Measurements from ENCODE around the gene MAP3K5. TPM values are rescaled to one million over a fixed set of nuclear protein-coding genes. Genes with fewer than 3 reads are reported as not detected.

The MAP3K5 gene, protein sequence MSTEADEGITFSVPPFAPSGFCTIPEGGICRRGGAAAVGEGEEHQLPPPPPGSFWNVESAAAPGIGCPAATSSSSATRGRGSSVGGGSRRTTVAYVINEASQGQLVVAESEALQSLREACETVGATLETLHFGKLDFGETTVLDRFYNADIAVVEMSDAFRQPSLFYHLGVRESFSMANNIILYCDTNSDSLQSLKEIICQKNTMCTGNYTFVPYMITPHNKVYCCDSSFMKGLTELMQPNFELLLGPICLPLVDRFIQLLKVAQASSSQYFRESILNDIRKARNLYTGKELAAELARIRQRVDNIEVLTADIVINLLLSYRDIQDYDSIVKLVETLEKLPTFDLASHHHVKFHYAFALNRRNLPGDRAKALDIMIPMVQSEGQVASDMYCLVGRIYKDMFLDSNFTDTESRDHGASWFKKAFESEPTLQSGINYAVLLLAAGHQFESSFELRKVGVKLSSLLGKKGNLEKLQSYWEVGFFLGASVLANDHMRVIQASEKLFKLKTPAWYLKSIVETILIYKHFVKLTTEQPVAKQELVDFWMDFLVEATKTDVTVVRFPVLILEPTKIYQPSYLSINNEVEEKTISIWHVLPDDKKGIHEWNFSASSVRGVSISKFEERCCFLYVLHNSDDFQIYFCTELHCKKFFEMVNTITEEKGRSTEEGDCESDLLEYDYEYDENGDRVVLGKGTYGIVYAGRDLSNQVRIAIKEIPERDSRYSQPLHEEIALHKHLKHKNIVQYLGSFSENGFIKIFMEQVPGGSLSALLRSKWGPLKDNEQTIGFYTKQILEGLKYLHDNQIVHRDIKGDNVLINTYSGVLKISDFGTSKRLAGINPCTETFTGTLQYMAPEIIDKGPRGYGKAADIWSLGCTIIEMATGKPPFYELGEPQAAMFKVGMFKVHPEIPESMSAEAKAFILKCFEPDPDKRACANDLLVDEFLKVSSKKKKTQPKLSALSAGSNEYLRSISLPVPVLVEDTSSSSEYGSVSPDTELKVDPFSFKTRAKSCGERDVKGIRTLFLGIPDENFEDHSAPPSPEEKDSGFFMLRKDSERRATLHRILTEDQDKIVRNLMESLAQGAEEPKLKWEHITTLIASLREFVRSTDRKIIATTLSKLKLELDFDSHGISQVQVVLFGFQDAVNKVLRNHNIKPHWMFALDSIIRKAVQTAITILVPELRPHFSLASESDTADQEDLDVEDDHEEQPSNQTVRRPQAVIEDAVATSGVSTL (N-terminal part only)
- total RNA-seq, result 10 to 100 TPM; 15.0 to 15.1 TPM

DNA sequence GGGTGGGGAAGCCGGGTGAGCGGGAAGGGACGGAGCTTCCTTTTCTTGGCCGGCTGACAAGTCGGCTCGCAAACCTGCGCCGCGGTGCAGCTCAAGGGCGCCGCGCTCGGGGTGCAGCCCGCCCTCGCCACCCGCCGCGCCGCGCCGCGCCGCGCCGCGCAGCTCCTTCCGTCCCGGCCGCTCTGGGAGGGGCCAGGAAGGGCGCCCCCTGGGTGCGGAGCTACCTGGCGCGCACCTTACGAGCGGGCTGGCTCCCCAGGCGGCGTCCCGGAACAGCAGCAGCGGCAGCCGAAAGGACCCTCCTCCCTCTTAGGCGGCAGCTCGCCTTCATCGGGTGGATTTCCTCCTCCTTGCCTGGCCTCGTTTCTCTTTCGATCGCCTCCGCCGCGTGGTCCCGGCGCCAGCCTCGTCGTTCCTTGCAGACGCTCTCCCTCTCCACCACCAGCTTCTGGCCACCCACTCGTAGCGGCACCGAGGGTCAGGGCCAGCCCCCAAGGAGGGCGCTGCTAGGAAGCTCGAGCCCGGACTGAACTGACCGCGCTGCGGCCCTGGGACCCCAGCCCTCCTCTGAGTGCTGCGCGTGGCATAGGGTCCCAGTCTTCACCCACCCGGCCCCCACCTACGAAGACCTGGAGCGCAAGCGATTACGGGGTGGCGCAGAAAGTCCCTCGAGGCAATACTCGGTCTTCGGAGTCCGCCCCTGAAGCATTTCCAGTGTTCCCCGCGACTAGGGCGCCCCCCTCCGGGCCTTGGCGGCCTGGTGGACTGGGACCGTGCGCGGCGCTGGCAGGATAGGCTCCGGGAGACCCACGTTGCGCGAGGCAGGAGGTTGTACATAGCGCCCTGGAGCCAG, at the start of gene MAP3K5:
MAP3K5 (minus strand) TSS at position 68 of the 853 bp plus-strand sequence. CDS start 320 bp downstream, outside the sequence.
- DNase-seq (peak; percentile 95), ATAC-seq (peak; percentile 86)
- POLR2A ChIA-PET, result interaction anchor here (0.6 to 3.4 kb wide), 24 partner anchors 9 to 503 kb away, joined by 3 to 43 read pairs (median 4); partner anchors contain the start of gene BCLAF1
- H3K27me3 Mint-ChIP-seq (ENCODE audit: low read depth), result no peaks in the 10 kb centered on the region
- peaks cover 23% of the 10 kb centered on the region for H3K36me3 Mint-ChIP-seq (ENCODE audit: low read depth)
- peak within 1 kb of the TSS; percentile 96 for H3K4me3 Mint-ChIP-seq
- peak within 1 kb of the TSS; percentile 97 for H3K27ac Mint-ChIP-seq
- CTCF ChIA-PET, result interaction anchor here (0.6 to 9.6 kb wide), 84 partner anchors 9 to 505 kb away, joined by 3 to 496 read pairs (median 6); partner anchors contain the start of genes BCLAF1, PEX7 and SLC35D3
- peaks cover 35% of the 10 kb centered on the region for H3K4me1 Mint-ChIP-seq (ENCODE audit: low read depth)
- H3K9me3 Mint-ChIP-seq (ENCODE audit: insufficient read depth), result no peaks in the 10 kb centered on the region

DNA sequence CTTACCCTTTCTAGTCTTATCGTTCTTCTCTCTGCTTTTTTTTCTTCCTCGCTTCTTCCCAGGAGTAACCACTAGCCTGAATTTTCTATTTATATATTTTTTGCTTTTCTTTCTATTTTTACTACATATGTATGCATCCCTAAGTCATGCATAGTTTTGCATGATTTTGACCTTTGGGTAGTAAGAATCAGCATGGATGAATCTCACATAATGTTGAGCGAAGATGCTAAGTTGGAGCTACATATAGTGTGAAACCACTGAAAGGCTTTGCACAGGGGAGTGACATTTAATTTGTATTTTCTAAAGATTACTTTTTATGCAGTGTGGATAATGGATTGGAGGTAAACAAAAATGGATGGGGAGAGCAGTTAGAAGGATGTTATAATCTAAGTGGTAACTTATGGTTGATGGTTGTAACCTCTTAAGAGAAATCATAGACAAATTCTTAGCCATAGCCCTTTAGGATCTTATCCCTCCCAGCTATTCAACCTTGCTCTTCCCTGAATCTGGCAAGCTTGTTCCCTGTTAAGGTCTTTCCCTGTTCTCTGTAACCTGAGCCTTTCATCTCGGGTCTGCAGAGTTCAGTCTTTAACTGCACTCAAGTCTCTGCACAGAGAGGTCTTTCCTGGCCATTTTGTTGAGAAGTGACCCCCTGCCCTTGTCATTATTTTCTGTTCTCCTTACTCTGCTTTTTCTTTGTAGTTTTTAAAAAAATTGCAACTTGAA, 48.2 kb upstream of the MAP3K5 start:
- DNase-seq (no peak), ATAC-seq (no peak)
- H3K27me3 Mint-ChIP-seq (ENCODE audit: low read depth), result no peaks in the 10 kb centered on the region
- H3K27ac Mint-ChIP-seq, result no peak overlapping the region
- no peak overlapping the region for H3K4me3 Mint-ChIP-seq
- CTCF ChIA-PET, result interaction anchor here (1.3 kb wide), 1 partner anchor 17 kb away, joined by 3 read pairs; no protein-coding TSS in a partner anchor
- no peaks in the 10 kb centered on the region for H3K36me3 Mint-ChIP-seq (ENCODE audit: low read depth)
- no peaks in the 10 kb centered on the region for H3K4me1 Mint-ChIP-seq (ENCODE audit: low read depth)
- POLR2A ChIA-PET, result interaction anchor here (0.8 kb wide), 1 partner anchor 31 kb away, joined by 3 read pairs; no protein-coding TSS in a partner anchor
- no peaks in the 10 kb centered on the region for H3K9me3 Mint-ChIP-seq (ENCODE audit: insufficient read depth)

DNA sequence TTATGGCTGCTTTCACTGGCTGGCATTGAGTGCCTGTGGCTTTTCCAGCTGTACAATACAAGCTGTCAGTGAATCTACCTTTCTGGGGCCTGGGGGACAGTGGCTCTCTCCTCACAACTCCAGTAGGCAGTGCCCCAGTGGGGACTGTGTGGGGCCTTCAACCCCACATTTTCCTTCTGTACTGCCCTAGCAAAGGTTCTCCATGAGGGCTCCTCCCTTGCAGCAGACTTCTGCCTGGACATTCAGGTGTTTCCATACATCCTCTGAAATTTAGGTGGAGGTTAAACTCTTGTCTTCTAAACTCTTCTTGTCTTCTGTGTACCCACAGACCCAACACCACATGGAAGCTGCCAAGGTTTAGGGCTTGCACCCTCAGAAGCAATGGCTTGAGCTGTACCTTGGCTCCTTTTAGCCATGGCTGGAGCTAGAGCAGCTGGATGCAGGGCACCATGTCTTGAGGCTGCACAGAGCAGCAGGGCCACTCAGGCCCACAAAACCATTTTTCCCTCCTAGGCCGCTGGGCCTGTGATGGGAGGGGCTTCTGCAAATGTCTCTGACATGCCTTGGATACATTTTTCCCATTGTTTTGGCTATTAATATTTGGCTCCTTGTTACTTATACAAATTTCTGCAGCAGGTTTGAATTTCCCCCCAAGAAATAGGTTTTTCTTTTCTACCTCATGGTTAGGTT, 39.7 kb upstream of the MAP3K5 start:
- DNase-seq (no peak), ATAC-seq (no peak)
- no peak overlapping the region for H3K27ac Mint-ChIP-seq
- H3K9me3 Mint-ChIP-seq (ENCODE audit: insufficient read depth), result peaks cover 22% of the 10 kb centered on the region
- POLR2A ChIA-PET, result no interaction called here
- peaks cover 6% of the 10 kb centered on the region for H3K4me1 Mint-ChIP-seq (ENCODE audit: low read depth)
- CTCF ChIA-PET, result interaction anchor here (1.4 kb wide), 1 partner anchor 22 kb away, joined by 3 read pairs; no protein-coding TSS in a partner anchor
- H3K36me3 Mint-ChIP-seq (ENCODE audit: low read depth), result peaks cover 37% of the 10 kb centered on the region
- H3K27me3 Mint-ChIP-seq (ENCODE audit: low read depth), result no peaks in the 10 kb centered on the region
- no peak overlapping the region for H3K4me3 Mint-ChIP-seq

DNA sequence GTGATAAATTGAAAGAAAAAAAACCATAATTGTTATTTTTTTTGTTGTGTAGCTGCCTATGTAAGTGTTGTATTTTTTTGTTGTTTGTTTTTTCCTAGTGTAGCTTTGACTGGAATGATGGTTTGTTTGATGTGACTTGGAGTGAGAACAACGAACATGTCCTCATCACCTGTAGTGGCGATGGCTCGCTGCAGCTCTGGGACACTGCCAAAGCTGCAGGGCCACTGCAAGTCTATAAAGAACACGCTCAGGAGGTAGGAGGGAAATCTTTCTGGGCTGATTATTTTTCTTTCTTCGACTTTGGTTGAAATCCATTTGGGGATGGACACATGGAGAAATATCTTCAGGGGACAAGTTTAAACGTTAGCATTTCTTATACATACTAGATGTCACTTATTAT, 33.9 kb upstream of the MAP3K5 start:
- H3K4me3 Mint-ChIP-seq, result no peak overlapping the region
- H3K9me3 Mint-ChIP-seq (ENCODE audit: insufficient read depth), result peaks cover 9% of the 10 kb centered on the region
- H3K4me1 Mint-ChIP-seq (ENCODE audit: low read depth), result peaks cover 19% of the 10 kb centered on the region
- ATAC-seq (no peak), DNase-seq (no peak)
- H3K27ac Mint-ChIP-seq, result no peak overlapping the region
- peaks cover 23% of the 10 kb centered on the region for H3K36me3 Mint-ChIP-seq (ENCODE audit: low read depth)
- no peaks in the 10 kb centered on the region for H3K27me3 Mint-ChIP-seq (ENCODE audit: low read depth)
- CTCF ChIA-PET, result no interaction called here
- POLR2A ChIA-PET, result no interaction called here

DNA sequence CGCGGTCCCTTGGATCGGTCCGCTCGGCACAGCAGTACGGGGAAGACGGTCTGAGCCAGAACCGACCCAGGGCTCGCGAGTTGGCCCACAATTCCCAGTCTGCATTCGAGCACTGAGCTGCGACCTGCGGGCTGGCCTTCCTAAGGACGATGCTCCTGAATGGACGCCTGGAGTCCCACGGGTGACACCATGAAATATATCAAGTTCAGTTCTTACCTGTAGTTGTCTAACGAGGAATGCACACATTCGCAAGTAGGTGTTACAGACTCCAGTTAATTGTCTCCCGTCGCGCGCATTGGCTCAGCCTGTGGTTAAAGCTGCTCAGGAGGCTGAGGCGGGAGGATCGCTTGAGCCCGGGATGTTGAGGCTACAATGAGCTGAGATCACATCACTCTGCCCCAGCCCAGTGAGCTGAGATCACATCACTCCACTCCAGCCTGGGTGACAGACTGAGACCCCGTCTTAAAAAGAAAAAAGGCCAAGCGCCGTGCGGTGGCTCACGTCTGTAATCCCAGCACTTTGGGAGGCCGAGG, 30.9 kb upstream of the MAP3K5 start:
- POLR2A ChIA-PET, result interaction anchor here (1.3 kb wide), 1 partner anchor 99 kb away, joined by 3 read pairs; the partner anchor contains the start of gene SLC35D3
- H3K27me3 Mint-ChIP-seq (ENCODE audit: low read depth), result peaks cover 4% of the 10 kb centered on the region
- no peak for ATAC-seq
- no peak for DNase-seq
- peaks cover 16% of the 10 kb centered on the region for H3K4me1 Mint-ChIP-seq (ENCODE audit: low read depth)
- peak overlapping the region; percentile 88 for H3K27ac Mint-ChIP-seq
- no peaks in the 10 kb centered on the region for H3K9me3 Mint-ChIP-seq (ENCODE audit: insufficient read depth)
- peaks cover 10% of the 10 kb centered on the region for H3K36me3 Mint-ChIP-seq (ENCODE audit: low read depth)
- CTCF ChIA-PET, result interaction anchor here (0.8 to 1.7 kb wide), 6 partner anchors 17 to 179 kb away, joined by 3 to 8 read pairs (median 4); partner anchors contain the start of gene MAP3K5
- H3K4me3 Mint-ChIP-seq, result peak overlapping the region; percentile 91

DNA sequence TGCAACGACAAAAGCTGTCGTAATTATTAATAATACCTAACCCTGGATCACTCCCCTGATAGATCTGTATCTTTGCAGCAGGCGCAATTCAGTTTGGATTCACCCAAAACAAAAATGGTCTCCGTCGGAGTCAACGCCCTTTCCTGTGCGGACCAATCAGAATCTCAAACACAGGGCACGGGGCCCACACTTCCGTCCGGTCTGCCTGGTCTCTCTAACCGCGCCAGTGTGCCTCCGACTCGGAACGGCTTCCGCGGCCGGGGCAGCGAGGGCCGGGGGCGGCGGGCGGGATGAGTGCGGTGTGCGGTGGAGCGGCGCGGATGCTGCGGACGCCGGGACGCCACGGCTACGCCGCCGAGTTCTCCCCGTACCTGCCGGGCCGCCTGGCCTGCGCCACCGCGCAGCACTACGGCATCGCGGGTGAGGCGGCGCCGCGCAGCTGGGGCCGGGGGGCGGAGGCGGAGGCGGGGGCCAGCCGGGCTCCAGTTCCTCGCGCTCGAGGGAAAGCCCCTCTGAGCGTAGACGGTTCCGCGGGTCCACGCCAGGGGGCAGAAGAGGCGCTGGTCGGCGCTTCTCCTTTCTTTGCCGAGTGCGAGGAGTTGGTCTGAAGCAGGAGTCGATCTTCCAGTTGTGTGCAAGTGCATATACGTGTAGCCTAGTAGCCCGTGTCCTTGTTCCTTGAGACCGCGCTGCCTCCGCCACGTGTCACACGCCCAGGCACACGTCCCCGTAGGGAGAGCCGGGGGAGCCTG, 30.3 kb upstream of the MAP3K5 start, which contains the start of gene PEX7:
PEX7 (plus strand) TSS at position 217 of the 752 bp plus-strand sequence; CDS start at position 291, 74 bp downstream.
- CTCF ChIA-PET, result interaction anchor here (0.6 to 1.7 kb wide), 4 partner anchors 10 to 178 kb away, joined by 3 to 8 read pairs (median 4); partner anchors contain the start of gene MAP3K5
- Mint-ChIP-seq H3K9me3 (ENCODE audit: insufficient read depth) (no peaks in the 10 kb centered on the region), H3K27ac (peak within 1 kb of the TSS; percentile 92), H3K27me3 (ENCODE audit: low read depth) (peaks cover 7% of the 10 kb centered on the region), H3K36me3 (ENCODE audit: low read depth) (peaks cover 10% of the 10 kb centered on the region), H3K4me1 (ENCODE audit: low read depth) (peaks cover 14% of the 10 kb centered on the region), H3K4me3 (peak within 1 kb of the TSS; percentile 91)
- ATAC-seq (peak; percentile 97), DNase-seq (peak; percentile 93)
- POLR2A ChIA-PET, result interaction anchor here (0.9 to 1.3 kb wide), 2 partner anchors 30 to 99 kb away, joined by 3 read pairs; partner anchors contain the start of genes MAP3K5 and SLC35D3

DNA sequence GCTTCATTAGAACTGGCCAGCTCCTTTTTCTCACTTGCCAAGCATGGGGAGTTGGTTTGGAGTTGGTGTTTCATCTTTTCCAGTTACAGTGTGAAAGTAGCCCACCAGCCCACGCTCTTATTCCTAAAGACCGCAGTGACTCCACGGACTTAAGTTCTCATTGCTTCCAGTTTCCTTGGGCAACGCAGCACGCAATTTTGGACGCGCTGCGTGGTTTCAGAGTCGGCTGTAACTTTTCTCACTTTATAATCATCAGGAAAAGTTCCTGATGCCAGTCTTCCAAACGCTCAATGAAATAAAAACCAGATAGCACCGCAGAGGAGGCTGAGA, 29.7 kb upstream of the MAP3K5 start:
- Mint-ChIP-seq H3K9me3 (ENCODE audit: insufficient read depth) (no peaks in the 10 kb centered on the region), H3K27ac (peak overlapping the region; percentile 92), H3K4me3 (peak overlapping the region; percentile 91), H3K4me1 (ENCODE audit: low read depth) (peaks cover 14% of the 10 kb centered on the region), H3K36me3 (ENCODE audit: low read depth) (peaks cover 10% of the 10 kb centered on the region), H3K27me3 (ENCODE audit: low read depth) (peaks cover 7% of the 10 kb centered on the region)
- DNase-seq (no peak), ATAC-seq (peak; percentile 2)
- POLR2A ChIA-PET, result interaction anchor here (0.9 kb wide), 1 partner anchor 30 kb away, joined by 3 read pairs; the partner anchor contains the start of gene MAP3K5
- CTCF ChIA-PET, result interaction anchor here (0.6 to 1.7 kb wide), 4 partner anchors 9 to 177 kb away, joined by 3 to 8 read pairs (median 4); partner anchors contain the start of gene MAP3K5

DNA sequence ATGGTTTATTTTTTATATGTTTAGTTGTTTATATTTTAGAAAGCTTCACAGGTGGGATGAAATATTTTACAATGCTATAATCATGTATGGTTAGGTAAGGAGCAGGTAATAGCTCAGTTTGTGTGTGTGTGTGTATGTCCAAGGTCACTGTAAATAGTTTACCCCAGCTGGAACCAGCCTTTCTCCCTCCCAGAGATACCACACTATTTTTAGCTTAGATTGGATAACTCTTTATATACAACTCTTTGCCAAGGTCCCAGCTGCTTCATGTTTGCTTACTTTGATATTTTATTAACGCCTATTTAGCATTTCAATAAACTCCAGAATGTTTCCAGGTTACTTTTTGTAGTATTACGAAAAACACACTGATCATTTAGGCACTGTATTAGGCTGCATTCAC, 28.3 kb upstream of the MAP3K5 start:
- Mint-ChIP-seq H3K4me3 (no peak overlapping the region), H3K27me3 (ENCODE audit: low read depth) (peaks cover 7% of the 10 kb centered on the region), H3K4me1 (ENCODE audit: low read depth) (peaks cover 16% of the 10 kb centered on the region), H3K9me3 (ENCODE audit: insufficient read depth) (no peaks in the 10 kb centered on the region), H3K27ac (no peak overlapping the region), H3K36me3 (ENCODE audit: low read depth) (no peaks in the 10 kb centered on the region)
- no peak for DNase-seq
- POLR2A ChIA-PET, result no interaction called here
- CTCF ChIA-PET, result interaction anchor here (0.8 to 0.9 kb wide), 3 partner anchors 28 to 224 kb away, joined by 3 to 4 read pairs (median 3); partner anchors contain the start of gene MAP3K5
- no peak for ATAC-seq

DNA sequence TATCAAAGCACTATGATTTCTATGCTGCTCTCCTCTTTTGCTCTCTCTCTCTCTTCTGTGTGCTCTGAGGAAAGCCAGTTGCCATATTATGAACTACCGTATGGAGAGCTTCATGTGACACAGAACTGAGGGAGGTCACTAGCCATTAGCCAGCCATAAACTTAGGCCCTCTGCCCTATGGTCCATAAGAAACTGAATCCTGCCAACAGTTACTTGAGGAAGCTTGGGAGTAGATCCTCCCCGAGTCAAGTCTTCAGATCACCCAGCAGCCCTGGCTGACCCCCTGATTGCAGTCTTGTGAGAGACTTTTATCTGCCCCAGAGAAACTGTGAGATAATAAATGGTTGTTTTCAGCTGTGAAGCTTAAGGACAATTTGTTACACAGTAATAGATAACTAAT, 24.4 kb upstream of the MAP3K5 start:
- Mint-ChIP-seq H3K27ac (no peak overlapping the region), H3K27me3 (ENCODE audit: low read depth) (peaks cover 7% of the 10 kb centered on the region), H3K4me3 (no peak overlapping the region), H3K36me3 (ENCODE audit: low read depth) (no peaks in the 10 kb centered on the region), H3K9me3 (ENCODE audit: insufficient read depth) (no peaks in the 10 kb centered on the region), H3K4me1 (ENCODE audit: low read depth) (peaks cover 8% of the 10 kb centered on the region)
- CTCF ChIA-PET, result interaction anchor here (0.8 kb wide), 1 partner anchor 173 kb away, joined by 4 read pairs; no protein-coding TSS in a partner anchor
- no peak for ATAC-seq
- POLR2A ChIA-PET, result no interaction called here
- no peak for DNase-seq
